RWPE1 (cell line): Measurements from ENCODE around the gene RO60.
A peak's percentile ranks its signal among the peaks of the same experiment; 100 is the strongest.

Experiments
- CTCF ChIA-PET: fragments of 350-600 bp; sonication (Branson Sonifier 250); formaldehyde crosslinking; extraction: SDS; loops from one replicate; lab custom pipeline; 2021; lab: Yijun Ruan, JAX
- POLR2A ChIA-PET: fragments of 400-600 bp; formaldehyde crosslinking; extraction: SDS; loops from one replicate; lab custom pipeline; 2020; ENCODE audit warnings: antibody characterized with exemption; ENCODE audit not compliant: low non-redundant PET; lab: Yijun Ruan, JAX
- DNase-seq: peaks from one replicate; pipeline ENCODE4 v3.0.0; 2012; ENCODE audit warnings: low spot score
- H3K27ac ChIP-seq: fragments of 450-650 bp; 2 replicates; pipeline ENCODE4 v1.5.1; 2017
- TF ChIP-seq, protein P1 (sequence below): fragments of 450-650 bp; conservative IDR thresholded peaks from 2 replicates; pipeline ENCODE4 v1.5.1; 2017; ENCODE audit warnings: low read depth, mild to moderate bottlenecking

The RO60 gene

GRCh38 chr1:193068013-193068412 is 8.6 kb downstream of the RO60 start:
- POLR2A ChIA-PET = no interaction called here
- no peak overlapping the region for H3K27ac ChIP-seq
- DNase-seq = no peak
- TF ChIP-seq, protein P1, sequence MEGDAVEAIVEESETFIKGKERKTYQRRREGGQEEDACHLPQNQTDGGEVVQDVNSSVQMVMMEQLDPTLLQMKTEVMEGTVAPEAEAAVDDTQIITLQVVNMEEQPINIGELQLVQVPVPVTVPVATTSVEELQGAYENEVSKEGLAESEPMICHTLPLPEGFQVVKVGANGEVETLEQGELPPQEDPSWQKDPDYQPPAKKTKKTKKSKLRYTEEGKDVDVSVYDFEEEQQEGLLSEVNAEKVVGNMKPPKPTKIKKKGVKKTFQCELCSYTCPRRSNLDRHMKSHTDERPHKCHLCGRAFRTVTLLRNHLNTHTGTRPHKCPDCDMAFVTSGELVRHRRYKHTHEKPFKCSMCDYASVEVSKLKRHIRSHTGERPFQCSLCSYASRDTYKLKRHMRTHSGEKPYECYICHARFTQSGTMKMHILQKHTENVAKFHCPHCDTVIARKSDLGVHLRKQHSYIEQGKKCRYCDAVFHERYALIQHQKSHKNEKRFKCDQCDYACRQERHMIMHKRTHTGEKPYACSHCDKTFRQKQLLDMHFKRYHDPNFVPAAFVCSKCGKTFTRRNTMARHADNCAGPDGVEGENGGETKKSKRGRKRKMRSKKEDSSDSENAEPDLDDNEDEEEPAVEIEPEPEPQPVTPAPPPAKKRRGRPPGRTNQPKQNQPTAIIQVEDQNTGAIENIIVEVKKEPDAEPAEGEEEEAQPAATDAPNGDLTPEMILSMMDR = no peak
- CTCF ChIA-PET = interaction anchor here (0.8 kb wide), 1 partner anchor 10 kb away, joined by 3 read pairs; no protein-coding TSS in a partner anchor

GRCh38 chr1:193069748-193070385 is 10.5 kb downstream of the RO60 start:
- TF ChIP-seq, protein P1 = no peak
- ChIA-PET CTCF (interaction anchor here (0.6 to 0.8 kb wide), 6 partner anchors 9 to 365 kb away, joined by 3 to 4 read pairs (median 3); partner anchors contain the start of genes RO60 and UCHL5), POLR2A (no interaction called here)
- H3K27ac ChIP-seq = no peak overlapping the region
- peak; percentile 31 for DNase-seq

DNA sequence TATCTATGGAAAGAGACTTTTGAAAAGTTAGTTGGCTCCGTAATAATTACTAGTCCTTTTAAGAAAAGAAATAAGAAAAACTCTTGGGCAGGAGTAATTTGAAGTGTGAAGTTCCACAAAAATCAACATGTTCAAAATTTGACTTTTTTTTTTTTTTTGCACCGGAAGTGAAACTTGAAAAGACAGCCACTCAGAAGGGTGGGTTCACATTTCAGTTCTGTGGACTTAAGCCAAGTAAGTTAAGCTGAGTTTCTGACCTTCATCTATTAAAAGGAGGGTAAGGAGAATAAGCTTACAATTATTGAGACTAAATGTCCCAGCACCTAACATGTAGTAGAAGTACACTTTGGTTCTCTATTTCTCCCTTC is 11.0 kb downstream of the RO60 start:
- DNase-seq = no peak
- TF ChIP-seq, protein P1 = no peak
- CTCF ChIA-PET = interaction anchor here (0.6 to 0.8 kb wide), 4 partner anchors 10 to 261 kb away, joined by 3 to 6 read pairs (median 4); partner anchors contain the start of genes RO60 and UCHL5
- POLR2A ChIA-PET = no interaction called here
- H3K27ac ChIP-seq = no peak overlapping the region

- TF ChIP-seq, protein P1 = no peak
- ChIA-PET POLR2A (no interaction called here), CTCF (interaction anchor here (0.6 kb wide), 1 partner anchor 10 kb away, joined by 6 read pairs; no protein-coding TSS in a partner anchor)
- H3K27ac ChIP-seq = no peak overlapping the region
- no peak for DNase-seq
These were observed 11.5 kb downstream of the RO60 start for GRCh38 chr1:193070942-193071341.

DNA sequence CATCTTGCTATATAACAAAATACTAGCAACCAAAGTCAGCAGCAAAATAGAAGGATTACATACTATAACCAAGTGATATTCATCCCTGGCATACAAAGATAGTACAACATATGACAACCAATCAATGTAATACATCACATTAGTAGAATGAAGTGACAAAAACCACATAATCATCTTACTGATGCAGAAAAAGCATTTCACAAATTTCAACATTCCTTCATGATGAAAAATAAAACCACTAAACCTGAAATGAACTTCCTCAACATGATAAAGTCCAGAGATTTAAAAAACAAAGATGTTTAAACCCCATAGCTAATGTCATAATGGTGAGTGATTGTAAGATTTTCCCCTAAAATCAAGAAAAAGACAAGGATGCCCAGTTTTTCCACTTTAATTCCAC is 18.6 kb downstream of the RO60 start:
- TF ChIP-seq, protein P1 = no peak
- no peak for DNase-seq
- ChIA-PET CTCF (no interaction called here), POLR2A (no interaction called here)
- no peak overlapping the region for H3K27ac ChIP-seq

DNA sequence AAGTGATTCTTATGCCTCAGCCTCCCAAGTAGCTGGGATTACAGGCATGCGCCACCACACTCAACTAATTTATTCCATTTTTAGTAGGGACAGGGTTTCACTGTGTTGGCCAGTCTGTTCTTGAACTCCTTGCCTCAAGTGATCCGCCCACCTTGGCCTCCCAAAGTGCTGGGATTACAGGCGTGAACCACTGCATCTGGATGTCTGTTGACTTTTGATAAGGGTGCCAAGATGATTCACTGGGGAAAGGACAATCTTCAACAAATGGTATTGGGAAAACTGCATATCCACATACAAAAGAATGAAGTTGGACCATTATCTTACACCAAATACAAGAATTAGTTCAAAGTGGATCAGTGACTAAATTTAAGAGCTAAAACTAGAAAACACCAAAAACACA is 19.8 kb downstream of the RO60 start:
- DNase-seq = no peak
- POLR2A ChIA-PET = interaction anchor here (0.6 kb wide), 1 partner anchor 42 kb away, joined by 3 read pairs; no protein-coding TSS in a partner anchor
- CTCF ChIA-PET = interaction anchor here (1.2 kb wide), 1 partner anchor 9 kb away, joined by 3 read pairs; no protein-coding TSS in a partner anchor
- TF ChIP-seq, protein P1 = no peak
- H3K27ac ChIP-seq = no peak overlapping the region
